Measurements from ENCODE around the gene FERMT2. TPM values are rescaled to one million over a fixed set of nuclear protein-coding genes. Genes with fewer than 3 reads are reported as not detected.
"Not testable (repeated sequence)": the region's sequence is repeated elsewhere in the genome, so short reads cannot be mapped to it uniquely, and the experiment has no call there.

Gene FERMT2
- total RNA-seq, 1 donor from 2014 or later = 86.0 TPM

DNA sequence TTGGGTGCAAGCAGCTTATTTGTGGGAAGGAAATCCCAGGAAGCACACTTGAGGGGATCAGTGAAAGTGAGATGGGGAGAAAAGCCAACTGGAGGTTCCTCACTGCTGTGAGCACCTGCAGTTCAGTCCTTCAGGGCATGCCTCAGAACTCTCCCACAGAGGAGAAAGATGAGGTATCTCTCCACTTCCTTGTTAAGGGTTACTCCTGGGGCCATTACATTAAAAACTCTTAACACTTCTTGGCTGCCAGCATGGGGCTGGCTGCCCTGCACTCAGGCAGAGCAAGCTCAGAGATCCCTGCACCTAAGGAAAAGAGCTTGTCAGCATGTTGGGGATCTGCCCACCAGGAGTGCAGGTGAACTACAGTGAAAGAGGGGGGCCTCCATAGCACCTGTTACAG is 28.8 kb downstream of the FERMT2 start:
- TF ChIP-seq, protein P1, sequence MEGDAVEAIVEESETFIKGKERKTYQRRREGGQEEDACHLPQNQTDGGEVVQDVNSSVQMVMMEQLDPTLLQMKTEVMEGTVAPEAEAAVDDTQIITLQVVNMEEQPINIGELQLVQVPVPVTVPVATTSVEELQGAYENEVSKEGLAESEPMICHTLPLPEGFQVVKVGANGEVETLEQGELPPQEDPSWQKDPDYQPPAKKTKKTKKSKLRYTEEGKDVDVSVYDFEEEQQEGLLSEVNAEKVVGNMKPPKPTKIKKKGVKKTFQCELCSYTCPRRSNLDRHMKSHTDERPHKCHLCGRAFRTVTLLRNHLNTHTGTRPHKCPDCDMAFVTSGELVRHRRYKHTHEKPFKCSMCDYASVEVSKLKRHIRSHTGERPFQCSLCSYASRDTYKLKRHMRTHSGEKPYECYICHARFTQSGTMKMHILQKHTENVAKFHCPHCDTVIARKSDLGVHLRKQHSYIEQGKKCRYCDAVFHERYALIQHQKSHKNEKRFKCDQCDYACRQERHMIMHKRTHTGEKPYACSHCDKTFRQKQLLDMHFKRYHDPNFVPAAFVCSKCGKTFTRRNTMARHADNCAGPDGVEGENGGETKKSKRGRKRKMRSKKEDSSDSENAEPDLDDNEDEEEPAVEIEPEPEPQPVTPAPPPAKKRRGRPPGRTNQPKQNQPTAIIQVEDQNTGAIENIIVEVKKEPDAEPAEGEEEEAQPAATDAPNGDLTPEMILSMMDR (IDR thresholded peaks at IDR 0.05) = no peak
- intact Hi-C loops (cut with DNase I) = no loop called here

DNA sequence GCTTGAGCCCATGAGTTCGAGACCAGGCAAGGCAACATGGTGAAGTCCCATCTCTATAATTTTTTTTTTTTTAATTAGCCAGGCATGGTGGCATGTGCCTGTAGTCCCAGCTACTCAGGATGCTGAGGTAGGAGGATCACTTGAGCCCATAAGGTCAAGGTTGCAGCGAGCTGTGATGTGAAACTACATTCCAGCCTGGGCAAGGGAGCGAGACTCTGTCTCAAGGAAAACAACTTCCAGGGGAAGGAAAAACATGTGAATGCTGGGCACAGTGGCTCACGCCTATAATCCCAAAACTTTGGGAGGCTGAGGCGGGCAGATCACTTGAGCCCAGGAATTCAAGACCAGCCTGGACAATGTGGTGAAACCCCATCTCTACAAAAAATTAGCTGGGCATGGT is 30.4 kb downstream of the FERMT2 start:
- Histone ChIP-seq H3K27ac (peak overlapping the region; percentile 25), H3K4me1 (peaks cover 68% of the 10 kb centered on the region)
- DNase-seq; intact Hi-C loops (cut with DNase I); ATAC-seq; H3K27me3 ChIP-seq (ENCODE audit: low read depth); H3K9me3 ChIP-seq; H3K4me3 ChIP-seq; H3K36me3 ChIP-seq: not testable (repeated sequence)

More for the DNA sequence above, 28.8 kb downstream of the FERMT2 start:
- Histone ChIP-seq H3K4me1 (peaks cover 82% of the 10 kb centered on the region), H3K27me3 (ENCODE audit: low read depth) (no peaks in the 10 kb centered on the region), H3K4me3 (no peak overlapping the region), H3K27ac (no peak overlapping the region), H3K9me3 (no peaks in the 10 kb centered on the region), H3K36me3 (no peaks in the 10 kb centered on the region)
- DNase-seq = no peak
- no peak for ATAC-seq

DNA sequence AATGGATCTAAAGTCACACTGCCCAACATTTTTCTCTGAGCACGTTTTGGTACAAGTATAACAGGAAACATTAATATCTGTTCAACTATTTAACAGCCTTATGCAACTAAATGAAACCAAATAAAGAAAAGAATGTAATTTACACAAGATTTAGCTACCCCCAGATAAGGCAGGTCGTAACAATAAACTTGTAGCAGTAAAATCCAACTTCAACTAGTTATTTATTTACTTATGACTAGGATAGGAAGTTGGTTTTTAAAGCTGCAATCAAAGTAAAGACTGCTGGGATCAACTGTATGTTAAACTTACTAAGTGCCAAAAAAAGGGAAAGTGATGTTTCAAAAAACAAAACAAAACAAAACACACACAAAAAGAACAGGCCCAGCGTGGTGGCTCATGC is 30.9 kb downstream of the FERMT2 start:
- H3K36me3 ChIP-seq = peaks cover 8% of the 10 kb centered on the region
- H3K27ac ChIP-seq = peak overlapping the region; percentile 25
- H3K4me3 ChIP-seq = no peak overlapping the region
- no peak for DNase-seq
- TF ChIP-seq, protein P1 (IDR thresholded peaks at IDR 0.05) = no peak
- peak in 1 of 2 donors; percentile 5 for ATAC-seq
- H3K9me3 ChIP-seq = no peaks in the 10 kb centered on the region
- peaks cover 68% of the 10 kb centered on the region for H3K4me1 ChIP-seq
- no peaks in the 10 kb centered on the region for H3K27me3 ChIP-seq (ENCODE audit: low read depth)
- intact Hi-C loops (cut with DNase I) = no loop called here

DNA sequence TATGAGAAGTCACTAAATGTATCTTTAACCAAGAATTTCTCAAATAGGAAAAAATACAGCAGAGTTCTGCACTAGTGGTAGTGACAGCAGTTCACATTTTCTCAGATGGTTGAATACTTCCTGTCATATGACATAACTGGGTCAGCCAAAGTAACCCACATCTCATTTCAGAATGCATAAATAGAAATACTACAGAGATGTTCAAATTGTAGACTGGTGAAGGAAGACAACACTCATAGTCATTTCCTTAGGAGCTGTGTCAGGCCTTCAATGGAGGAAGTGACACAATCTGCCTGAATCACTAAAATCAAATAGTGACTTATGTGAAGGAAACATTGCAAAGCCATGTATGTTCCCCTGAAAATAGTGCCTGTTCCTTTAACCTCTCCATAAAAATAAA is 32.4 kb downstream of the FERMT2 start:
- TF ChIP-seq, protein P1 (IDR thresholded peaks at IDR 0.05) = no peak
- H3K27me3 ChIP-seq (ENCODE audit: low read depth) = no peaks in the 10 kb centered on the region
- H3K4me3 ChIP-seq = no peak overlapping the region
- H3K27ac ChIP-seq = peak overlapping the region; percentile 25
- intact Hi-C loops (cut with DNase I) = no loop called here
- ATAC-seq (peak; percentile 72 to 81), DNase-seq (no peak)
- no peaks in the 10 kb centered on the region for H3K9me3 ChIP-seq
- peaks cover 8% of the 10 kb centered on the region for H3K36me3 ChIP-seq
- peaks cover 54% of the 10 kb centered on the region for H3K4me1 ChIP-seq

DNA sequence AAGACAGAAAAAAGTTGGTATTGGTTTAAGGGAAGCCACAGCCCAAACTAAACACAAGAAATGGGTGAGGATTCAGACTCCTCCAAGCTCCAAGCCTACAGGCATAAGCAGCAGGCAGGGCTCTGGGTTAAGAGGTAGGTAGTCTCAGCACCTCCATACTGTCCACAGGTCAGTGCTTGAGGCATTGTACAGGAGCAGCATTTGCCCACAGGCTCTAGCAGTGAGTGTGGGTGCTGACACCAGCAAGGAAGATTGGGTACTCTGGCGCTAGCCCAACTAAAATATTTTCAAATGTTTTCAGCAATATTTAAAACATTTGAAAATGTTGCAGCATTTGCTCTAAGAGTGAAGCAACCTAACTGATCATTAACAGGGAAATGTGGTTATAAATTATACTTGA is 33.1 kb downstream of the FERMT2 start:
- ATAC-seq = peak; percentile 34 to 55
- peaks cover 52% of the 10 kb centered on the region for H3K4me1 ChIP-seq

DNA sequence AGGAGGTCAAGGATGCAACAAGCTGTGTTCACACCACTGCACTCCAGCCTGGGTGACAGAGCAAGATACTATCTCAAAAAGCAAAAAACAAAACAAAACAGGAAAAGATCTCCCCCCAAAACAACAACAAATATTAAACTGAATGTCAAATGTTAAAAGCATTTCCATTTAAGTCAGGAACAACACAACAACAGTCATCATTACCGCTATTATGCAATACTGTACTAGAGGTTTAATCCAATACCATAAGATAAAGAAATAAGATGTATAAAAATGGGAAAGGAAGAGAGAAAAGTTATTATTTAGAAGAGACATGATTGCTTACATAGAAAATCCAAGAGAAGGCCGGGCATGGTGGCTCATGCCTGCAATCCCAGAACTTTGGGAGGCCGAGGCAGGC is 36.6 kb downstream of the FERMT2 start:
- intact Hi-C loops (cut with DNase I) = no loop called here
- Histone ChIP-seq H3K27me3 (ENCODE audit: low read depth) (no peaks in the 10 kb centered on the region), H3K27ac (no peak overlapping the region), H3K4me1 (peaks cover 21% of the 10 kb centered on the region), H3K36me3 (peaks cover 8% of the 10 kb centered on the region), H3K4me3 (no peak overlapping the region), H3K9me3 (no peaks in the 10 kb centered on the region)
- DNase-seq = no peak
- TF ChIP-seq, protein P1 (IDR thresholded peaks at IDR 0.05) = no peak
- ATAC-seq = no peak

More for the DNA sequence above, 33.1 kb downstream of the FERMT2 start:
- TF ChIP-seq, protein P1 (IDR thresholded peaks at IDR 0.05) = no peak
- intact Hi-C loops (cut with DNase I) = no loop called here
- Histone ChIP-seq H3K27me3 (ENCODE audit: low read depth) (no peaks in the 10 kb centered on the region), H3K4me3 (no peak overlapping the region), H3K36me3 (peaks cover 8% of the 10 kb centered on the region), H3K9me3 (no peaks in the 10 kb centered on the region), H3K27ac (peak overlapping the region; percentile 37)
- no peak for DNase-seq
